Trophoblast cell (in vitro differentiated cells and primary cell): ENCODE measurements around the gene CELF4.

Experiments
- DNase-seq, 2 donors: peaks; one replicate each; pipeline ENCODE4 v3.0.0-alpha.2; 2016
- H2AFZ ChIP-seq: 2 replicates; pipeline ENCODE4 v1.6.1; 2013; ENCODE audit warnings: low read length, moderate library complexity, mild to moderate bottlenecking; ENCODE audit not compliant: insufficient read depth, poor library complexity
- H2AK5ac ChIP-seq: 2 replicates; pipeline ENCODE4 v1.6.1; 2013; ENCODE audit warnings: mild to moderate bottlenecking, low read length
- H2BK120ac ChIP-seq: 2 replicates; pipeline ENCODE4 v1.6.1; 2013; ENCODE audit warnings: low read length, mild to moderate bottlenecking, moderate library complexity; ENCODE audit not compliant: insufficient read depth, poor library complexity
- H2BK12ac ChIP-seq: 2 replicates; pipeline ENCODE4 v1.6.1; 2013; ENCODE audit warnings: mild to moderate bottlenecking, low read length, moderate library complexity
- H2BK5ac ChIP-seq: 2 replicates; pipeline ENCODE4 v1.6.1; 2013; ENCODE audit warnings: low read length, low read depth, moderate library complexity, mild to moderate bottlenecking; ENCODE audit not compliant: poor library complexity
- H3K14ac ChIP-seq: 2 replicates; pipeline ENCODE4 v1.6.1; 2013; ENCODE audit warnings: mild to moderate bottlenecking, low read length
- H3K18ac ChIP-seq: 2 replicates; pipeline ENCODE4 v1.6.1; 2013; ENCODE audit warnings: mild to moderate bottlenecking, low read length
- H3K23ac ChIP-seq: 2 replicates; pipeline ENCODE4 v1.6.1; 2013; ENCODE audit warnings: low read length
- H3K27ac ChIP-seq: 2 replicates; pipeline ENCODE4 v1.5.1; 2013; ENCODE audit warnings: low read depth, mild to moderate bottlenecking, inconsistent platforms, low read length, moderate library complexity
- H3K27me3 ChIP-seq: 2 replicates; pipeline ENCODE4 v1.6.1; 2013; ENCODE audit warnings: inconsistent platforms, mild to moderate bottlenecking, low read length, moderate library complexity; ENCODE audit not compliant: insufficient read depth
- H3K36me3 ChIP-seq, 2 experiments: 1 replicate in 1 of 2; 2 replicates in 1 of 2; pipeline ENCODE4 v1.6.1; 2013; ENCODE audit warnings: low read length in 2 of 2, mild to moderate bottlenecking in 2 of 2, moderate library complexity in 1 of 2; ENCODE audit not compliant: insufficient read depth in 2 of 2, control insufficient read depth in 1 of 2
- H3K4ac ChIP-seq: 2 replicates; pipeline ENCODE4 v1.6.1; 2013; ENCODE audit warnings: low read depth, mild to moderate bottlenecking, low read length, moderate library complexity
- H3K4me1 ChIP-seq, 2 experiments: 1 replicate in 1 of 2; 2 replicates in 1 of 2; pipeline ENCODE4 v1.6.1; 2013; ENCODE audit warnings: low read length in 2 of 2, mild to moderate bottlenecking in 2 of 2, moderate library complexity in 1 of 2; ENCODE audit not compliant: insufficient read depth in 2 of 2, control insufficient read depth in 1 of 2
- H3K4me2 ChIP-seq: 2 replicates; pipeline ENCODE4 v1.6.1; 2013; ENCODE audit warnings: inconsistent platforms, mild to moderate bottlenecking, low read length, moderate library complexity
- H3K4me3 ChIP-seq: 2 replicates; pipeline ENCODE4 v1.5.1; 2013; ENCODE audit warnings: mild to moderate bottlenecking, low read depth, low read length, inconsistent platforms
- H3K79me1 ChIP-seq: one replicate; pipeline ENCODE4 v1.6.1; 2013; ENCODE audit warnings: low read length
- H3K79me2 ChIP-seq: 2 replicates; pipeline ENCODE4 v1.6.1; 2013; ENCODE audit warnings: low read length, mild to moderate bottlenecking; ENCODE audit not compliant: control insufficient read depth, insufficient read depth, poor library complexity
- H3K9ac ChIP-seq: 2 replicates; pipeline ENCODE4 v1.6.1; 2013; ENCODE audit warnings: mild to moderate bottlenecking, low read length
- H3K9me3 ChIP-seq: 2 replicates; pipeline ENCODE4 v1.6.1; 2013; ENCODE audit warnings: low read depth, mild to moderate bottlenecking, control low read depth, inconsistent platforms, low read length; ENCODE audit not compliant: insufficient read depth
- H4K12ac ChIP-seq: 2 replicates; pipeline ENCODE4 v1.6.1; 2013; ENCODE audit warnings: low read depth, mild to moderate bottlenecking, low read length, moderate library complexity
- H4K8ac ChIP-seq: 2 replicates; pipeline ENCODE4 v1.6.1; 2013; ENCODE audit warnings: low read depth, mild to moderate bottlenecking, low read length, moderate library complexity
- H4K91ac ChIP-seq: one replicate; pipeline ENCODE4 v1.6.1; 2013; ENCODE audit warnings: low read depth, mild to moderate bottlenecking, low read length, moderate library complexity
- WGBS: extraction: QIAGEN DNeasy Blood & Tissue Kit; methylation state at CpG from one replicate; pipeline ENCODE4 v1.1.7; 2013; ENCODE audit warnings: missing lambda C conversion rate; ENCODE audit not compliant: insufficient read length, insufficient coverage; ENCODE audit errors: extremely low coverage; 5-methylcytosine and 5-hydroxymethylcytosine counted together

The CELF4 gene

DNA sequence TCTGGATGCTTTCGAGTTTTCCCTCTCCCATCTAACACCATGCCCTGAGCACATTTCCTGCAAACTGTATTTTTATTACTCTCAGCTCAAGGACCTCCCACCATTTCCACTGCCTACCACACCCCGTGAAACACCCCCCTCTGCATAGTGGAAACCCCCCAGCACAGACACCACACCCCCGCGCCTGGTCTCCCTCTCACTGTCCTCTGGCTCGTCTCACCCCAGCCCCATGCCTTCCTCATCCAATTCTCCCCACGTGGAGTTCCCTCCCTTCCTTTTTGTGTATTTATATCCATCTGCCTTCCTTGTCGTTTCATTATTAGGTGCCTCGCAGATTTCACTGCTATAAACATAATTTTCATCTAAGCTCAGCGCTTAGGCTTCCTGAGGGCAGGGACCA lies 307.5 kb downstream of the CELF4 start:
- Histone ChIP-seq H2AK5ac (no peak overlapping the region), H4K91ac (no peak overlapping the region), H3K18ac (no peak overlapping the region), H3K14ac (no peak overlapping the region), H3K9ac (no peak overlapping the region), H3K27me3 (peaks cover 13% of the 10 kb centered on the region), H3K79me2 (no peaks in the 10 kb centered on the region), H3K23ac (no peak overlapping the region), H2BK120ac (no peak overlapping the region), H3K4me3 (no peak overlapping the region), H4K12ac (no peak overlapping the region), H4K8ac (no peak overlapping the region), H3K79me1 (no peaks in the 10 kb centered on the region), H3K9me3 (no peaks in the 10 kb centered on the region), H2BK12ac (no peak overlapping the region), H3K4me2 (no peak overlapping the region), H2AFZ (no peak overlapping the region), H3K4me1 (peaks cover 2 to 8% of the 10 kb centered on the region in 2 experiments), H3K4ac (no peak overlapping the region), H3K27ac (no peak overlapping the region), H3K36me3 (no peaks in the 10 kb centered on the region), H2BK5ac (no peak overlapping the region)
- no peak for DNase-seq
- no CpG with 5 or more reads among the region's 9 CpGs for WGBS

DNA sequence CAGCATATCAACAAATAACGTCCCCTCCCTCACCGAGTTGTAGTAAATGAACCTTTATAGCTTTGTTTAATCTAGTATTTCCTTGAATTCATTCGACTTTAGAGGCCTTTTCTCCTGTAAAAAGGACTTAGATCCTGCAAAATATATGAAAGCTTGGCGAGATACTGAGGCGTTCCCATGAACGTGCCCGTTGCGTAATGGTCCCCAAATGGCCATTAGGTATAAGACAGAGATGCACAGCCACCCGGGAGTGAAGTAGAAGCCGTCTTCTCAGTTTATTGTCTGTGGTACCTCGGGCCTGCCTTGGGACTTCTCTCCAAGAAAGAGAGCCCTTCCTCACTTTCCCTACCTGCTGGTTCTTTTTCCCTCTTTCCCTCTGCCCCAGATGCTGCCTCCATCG lies 310.6 kb downstream of the CELF4 start:
- WGBS, result no CpG with 5 or more reads among the region's 12 CpGs
- no peak overlapping the region for H3K23ac ChIP-seq
- H4K12ac ChIP-seq, result no peak overlapping the region
- H3K14ac ChIP-seq, result no peak overlapping the region
- no peak overlapping the region for H4K91ac ChIP-seq
- H4K8ac ChIP-seq, result no peak overlapping the region
- no peak overlapping the region for H2BK12ac ChIP-seq
- no peak overlapping the region for H2AFZ ChIP-seq
- H3K4ac ChIP-seq, result no peak overlapping the region
- H2BK120ac ChIP-seq, result no peak overlapping the region
- peaks cover 4 to 8% of the 10 kb centered on the region in 2 experiments for H3K4me1 ChIP-seq
- no peak overlapping the region for H3K9ac ChIP-seq
- no peaks in the 10 kb centered on the region for H3K79me2 ChIP-seq
- H2AK5ac ChIP-seq, result no peak overlapping the region
- peaks cover 2% of the 10 kb centered on the region for H3K9me3 ChIP-seq
- no peak overlapping the region for H3K18ac ChIP-seq
- H3K79me1 ChIP-seq, result no peaks in the 10 kb centered on the region
- DNase-seq, result no peak
- H2BK5ac ChIP-seq, result no peak overlapping the region
- no peak overlapping the region for H3K4me2 ChIP-seq
- peaks cover 25% of the 10 kb centered on the region for H3K27me3 ChIP-seq
- no peak overlapping the region for H3K4me3 ChIP-seq
- no peak overlapping the region for H3K27ac ChIP-seq
- H3K36me3 ChIP-seq, result no peaks in the 10 kb centered on the region

DNA sequence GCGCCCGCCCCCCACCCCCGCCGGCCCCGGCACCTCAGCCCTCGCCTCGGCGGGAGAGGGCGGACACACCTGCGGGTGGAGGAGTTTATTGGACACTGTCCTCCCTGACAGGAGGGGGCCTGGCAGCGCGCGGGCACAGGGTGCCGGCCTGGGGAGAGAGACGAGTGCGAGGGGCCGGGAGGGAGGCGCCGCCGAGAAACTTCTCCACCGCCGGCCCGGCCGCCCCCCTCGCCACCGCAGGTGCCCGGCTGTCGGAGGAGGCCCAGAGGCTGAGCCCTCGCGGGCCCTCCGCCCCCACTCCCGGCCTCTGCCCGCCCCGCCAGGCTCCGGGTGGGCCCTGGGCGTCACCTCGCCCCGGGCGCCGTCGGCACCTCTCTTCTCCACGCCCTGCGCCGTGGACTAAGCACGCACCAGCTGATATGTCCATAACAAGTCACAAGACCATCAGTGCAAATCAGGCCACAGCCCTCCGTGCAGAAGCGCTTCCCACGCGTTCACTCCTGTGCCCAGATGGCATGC lies 311.3 kb downstream of the CELF4 start:
- H2AK5ac ChIP-seq, result no peak overlapping the region
- no peak for DNase-seq
- peak overlapping the region; percentile 69 for H3K4me3 ChIP-seq
- H4K91ac ChIP-seq, result no peak overlapping the region
- no peak overlapping the region for H2BK120ac ChIP-seq
- peak overlapping the region; percentile 71 for H2AFZ ChIP-seq
- no peak overlapping the region for H3K14ac ChIP-seq
- H3K23ac ChIP-seq, result no peak overlapping the region
- no peak overlapping the region for H3K4ac ChIP-seq
- no peak overlapping the region for H4K8ac ChIP-seq
- no peaks in the 10 kb centered on the region for H3K36me3 ChIP-seq
- H4K12ac ChIP-seq, result no peak overlapping the region
- no peak overlapping the region for H3K9ac ChIP-seq
- H3K9me3 ChIP-seq, result peaks cover 2% of the 10 kb centered on the region
- H2BK12ac ChIP-seq, result no peak overlapping the region
- peak overlapping the region; percentile 68 for H3K4me2 ChIP-seq
- peaks cover 25% of the 10 kb centered on the region for H3K27me3 ChIP-seq
- H3K18ac ChIP-seq, result no peak overlapping the region
- no CpG with 5 or more reads among the region's 49 CpGs for WGBS
- H2BK5ac ChIP-seq, result no peak overlapping the region
- no peaks in the 10 kb centered on the region for H3K79me1 ChIP-seq
- H3K79me2 ChIP-seq, result no peaks in the 10 kb centered on the region
- peaks cover 4 to 8% of the 10 kb centered on the region in 2 experiments for H3K4me1 ChIP-seq
- no peak overlapping the region for H3K27ac ChIP-seq

DNA sequence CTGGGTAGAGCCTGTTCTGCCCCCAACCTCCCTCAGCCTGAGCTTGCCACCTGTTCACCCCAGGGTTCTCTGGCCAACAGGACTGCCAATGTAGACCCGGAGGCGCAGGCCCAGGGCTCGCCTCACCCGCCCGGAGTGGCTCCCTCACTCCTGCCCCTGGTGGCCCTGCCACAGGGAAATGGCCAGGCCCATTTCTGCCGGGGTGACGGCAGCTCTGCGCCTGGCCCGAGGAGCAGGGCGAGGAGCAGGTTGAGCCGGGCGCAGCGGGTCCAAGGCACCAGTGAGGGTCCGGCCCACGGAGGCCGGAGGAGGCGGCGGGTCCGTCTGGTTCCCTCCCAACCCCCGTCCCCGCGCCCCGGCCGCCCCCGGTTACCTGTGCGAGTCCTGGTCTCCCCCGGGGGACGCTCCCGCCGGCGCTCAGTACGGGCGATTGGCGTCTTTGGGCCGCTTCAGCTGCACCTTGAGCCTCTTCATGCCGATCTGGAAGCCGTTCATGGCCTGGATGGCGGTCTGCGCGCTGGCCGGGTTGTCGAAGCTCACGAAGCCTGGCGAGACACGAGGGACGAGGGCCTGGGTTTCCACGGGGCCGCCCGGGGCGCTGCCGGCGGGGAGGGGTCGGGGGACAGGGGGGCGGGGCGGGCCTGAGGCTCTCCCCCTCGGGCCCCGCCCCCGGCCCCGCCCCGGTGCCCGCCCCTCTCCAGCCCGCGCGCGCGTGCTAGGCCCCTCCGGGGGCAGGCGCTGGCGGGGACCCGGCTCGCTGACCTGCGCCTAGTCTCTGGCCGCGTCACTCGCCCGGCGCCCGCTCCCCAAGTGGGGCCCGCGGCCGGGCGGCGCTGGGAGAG lies 312.0 kb downstream of the CELF4 start:
- Histone ChIP-seq H3K18ac (no peak overlapping the region), H3K14ac (no peak overlapping the region)
- peak in 1 of 2 donors; percentile 12 for DNase-seq

More for the DNA sequence above, 312.0 kb downstream of the CELF4 start:
- no peak overlapping the region for H2BK5ac ChIP-seq
- no peak overlapping the region for H2BK12ac ChIP-seq
- H3K4me3 ChIP-seq, result peak overlapping the region; percentile 70
- no peak overlapping the region for H2BK120ac ChIP-seq
- H2AK5ac ChIP-seq, result no peak overlapping the region
- no CpG with 5 or more reads among the region's 83 CpGs for whole genome bisulfite sequencing
- no peaks in the 10 kb centered on the region for H3K79me1 ChIP-seq
- peaks cover 4 to 8% of the 10 kb centered on the region in 2 experiments for H3K4me1 ChIP-seq
- H3K4ac ChIP-seq, result no peak overlapping the region
- no peak overlapping the region for H4K91ac ChIP-seq
- H2AFZ ChIP-seq, result no peak overlapping the region
- H3K9me3 ChIP-seq, result peaks cover 3% of the 10 kb centered on the region
- no peaks in the 10 kb centered on the region for H3K36me3 ChIP-seq
- no peak overlapping the region for H3K27ac ChIP-seq
- no peak overlapping the region for H4K12ac ChIP-seq
- H3K27me3 ChIP-seq, result peaks cover 25% of the 10 kb centered on the region
- no peak overlapping the region for H3K9ac ChIP-seq
- no peak overlapping the region for H3K23ac ChIP-seq
- H4K8ac ChIP-seq, result no peak overlapping the region
- H3K4me2 ChIP-seq, result peak overlapping the region; percentile 93
- no peaks in the 10 kb centered on the region for H3K79me2 ChIP-seq
